Thymus (tissue), 11 donors: ENCODE data around the gene RAB7A. TPM values are rescaled to one million over a fixed set of nuclear protein-coding genes. Genes with fewer than 3 reads are reported as not detected.

Experiments
- DNase-seq, 9 donors: peaks; one replicate each; pipeline ENCODE4 v3.0.0-alpha.2; 2013; ENCODE audit warnings: low spot score in 9 of 9, low read depth in 6 of 9, missing footprints in 1 of 9
- H3K27ac ChIP-seq, 2 donors: one replicate each; pipeline ENCODE4 v1.5.1; 2013; ENCODE audit warnings: control low read depth in 1 of 2, low read depth in 1 of 2, low read length in 1 of 2, mild to moderate bottlenecking in 1 of 2, moderate library complexity in 1 of 2
- H3K27me3 ChIP-seq, 2 donors: one replicate each; pipeline ENCODE4 v1.5.1; 2013; ENCODE audit warnings: low read length in 1 of 2; ENCODE audit not compliant: control insufficient read depth in 2 of 2, insufficient read depth in 1 of 2
- H3K36me3 ChIP-seq, 2 donors: one replicate each; pipeline ENCODE4 v1.5.1; 2013; ENCODE audit warnings: low read length in 1 of 2, mild to moderate bottlenecking in 1 of 2, moderate library complexity in 1 of 2; ENCODE audit not compliant: control insufficient read depth in 2 of 2, insufficient read depth in 2 of 2
- H3K4me1 ChIP-seq, 2 donors: one replicate each; pipeline ENCODE4 v1.5.1; 2013; ENCODE audit warnings: low read length in 2 of 2; ENCODE audit not compliant: control insufficient read depth in 2 of 2, insufficient read depth in 2 of 2
- H3K4me3 ChIP-seq, 2 donors: one replicate each; pipeline ENCODE4 v1.5.1; 2013; ENCODE audit warnings: low read length in 2 of 2, control low read depth in 1 of 2, mild to moderate bottlenecking in 1 of 2
- H3K9me3 ChIP-seq, 2 donors: one replicate each; pipeline ENCODE4 v1.5.1; 2013; ENCODE audit warnings: low read length in 1 of 2, mild to moderate bottlenecking in 1 of 2; ENCODE audit not compliant: control insufficient read depth in 2 of 2, insufficient read depth in 1 of 2
- WGBS: extraction: QIAGEN DNeasy Blood & Tissue Kit; methylation state at CpG from one replicate; pipeline ENCODE4 v1.1.7; 2013; 5-methylcytosine and 5-hydroxymethylcytosine counted together
- polyA plus RNA-seq: library from polyadenylated mRNA; stranded (reverse); fragments of 200-250 nt; gene quantifications from one replicate; pipeline ENCODE4 v1.2.3, GENCODE V29; 2013
- total RNA-seq: library from RNA; stranded (reverse); fragments of 120-200 nt; gene quantifications from one replicate; pipeline ENCODE4 v1.2.4, GENCODE V29; 2013
- donor health status: healthy.

RAB7A gene
- total and polyA plus RNA-seq, 2 donors = 42.9 to 167 TPM

GRCh38 chr3:128801779-128802380 is 75.9 kb downstream of the RAB7A start:
- Histone ChIP-seq H3K4me1 (peaks cover 13 to 45% of the 10 kb centered on the region in 2 donors), H3K36me3 (peaks cover 33 to 51% of the 10 kb centered on the region in 2 donors), H3K27me3 (no peaks in the 10 kb centered on the region), H3K4me3 (no peak overlapping the region), H3K27ac (peak overlapping the region in 1 of 2 donors; percentile 7), H3K9me3 (no peaks in the 10 kb centered on the region)
- DNase-seq = no peak
- whole genome bisulfite sequencing = 84% methylated on average over 2 of the region's 2 CpGs

- H3K27ac ChIP-seq = peak overlapping the region; percentile 80 to 97
These were observed 77.3 kb downstream of the RAB7A start for GRCh38 chr3:128803307-128803706.

GRCh38 chr3:128804017-128804810 is 78.2 kb downstream of the RAB7A start:
- peaks cover 35 to 47% of the 10 kb centered on the region in 2 donors for H3K36me3 ChIP-seq
- no peaks in the 10 kb centered on the region for H3K27me3 ChIP-seq
- H3K9me3 ChIP-seq = no peaks in the 10 kb centered on the region
- H3K4me3 ChIP-seq = peak overlapping the region; percentile 35 to 42
- WGBS = 15% methylated on average over 5 of the region's 5 CpGs
- peak; percentile 60 to 94 (median 84) for DNase-seq
- H3K4me1 ChIP-seq = peaks cover 13 to 45% of the 10 kb centered on the region in 2 donors
- peak overlapping the region; percentile 87 to 97 for H3K27ac ChIP-seq

More at GRCh38 chr3:128803307-128803706, 77.3 kb downstream of the RAB7A start:
- Histone ChIP-seq H3K36me3 (peaks cover 31 to 47% of the 10 kb centered on the region in 2 donors), H3K4me1 (peaks cover 13 to 45% of the 10 kb centered on the region in 2 donors), H3K4me3 (peak overlapping the region in 1 of 2 donors; percentile 42), H3K27me3 (no peaks in the 10 kb centered on the region), H3K9me3 (no peaks in the 10 kb centered on the region)
- peak in 1 of 9 donors; percentile 43 for DNase-seq

- peak overlapping the region; percentile 35 to 42 for H3K4me3 ChIP-seq
- H3K4me1 ChIP-seq = peaks cover 13 to 42% of the 10 kb centered on the region in 2 donors
- WGBS = 82% methylated on average over 5 of the region's 5 CpGs
- peak overlapping the region; percentile 74 to 97 for H3K27ac ChIP-seq
- no peaks in the 10 kb centered on the region for H3K9me3 ChIP-seq
- no peak for DNase-seq
- peaks cover 32 to 46% of the 10 kb centered on the region in 2 donors for H3K36me3 ChIP-seq
- H3K27me3 ChIP-seq = no peaks in the 10 kb centered on the region
These were observed 78.8 kb downstream of the RAB7A start for GRCh38 chr3:128804811-128805155.

GRCh38 chr3:128805772-128806171 is 79.8 kb downstream of the RAB7A start:
- no peak for DNase-seq
- H3K27ac ChIP-seq = peak overlapping the region in 1 of 2 donors; percentile 2
- no peak overlapping the region for H3K4me3 ChIP-seq
- 94% methylated on average over 4 of the region's 4 CpGs for WGBS
- H3K27me3 ChIP-seq = no peaks in the 10 kb centered on the region
- no peaks in the 10 kb centered on the region for H3K9me3 ChIP-seq
- peaks cover 38 to 49% of the 10 kb centered on the region in 2 donors for H3K36me3 ChIP-seq
- H3K4me1 ChIP-seq = peaks cover 13 to 35% of the 10 kb centered on the region in 2 donors

GRCh38 chr3:128806588-128806987 is 80.6 kb downstream of the RAB7A start:
- peaks cover 43 to 54% of the 10 kb centered on the region in 2 donors for H3K36me3 ChIP-seq
- no peak overlapping the region for H3K4me3 ChIP-seq
- no peak for DNase-seq
- peak overlapping the region in 1 of 2 donors; percentile 21 for H3K27ac ChIP-seq
- no peaks in the 10 kb centered on the region for H3K27me3 ChIP-seq
- H3K9me3 ChIP-seq = no peaks in the 10 kb centered on the region
- WGBS = 88% methylated on average over 3 of the region's 3 CpGs
- H3K4me1 ChIP-seq = peaks cover 13 to 27% of the 10 kb centered on the region in 2 donors

- H3K27me3 ChIP-seq = no peaks in the 10 kb centered on the region
- H3K27ac ChIP-seq = no peak overlapping the region
- no peak for DNase-seq
- H3K4me3 ChIP-seq = no peak overlapping the region
- peaks cover 13 to 24% of the 10 kb centered on the region in 2 donors for H3K4me1 ChIP-seq
- peaks cover 44 to 58% of the 10 kb centered on the region in 2 donors for H3K36me3 ChIP-seq
- H3K9me3 ChIP-seq = no peaks in the 10 kb centered on the region
- 95% methylated on average over 9 of the region's 9 CpGs for WGBS
These were observed 81.3 kb downstream of the RAB7A start for GRCh38 chr3:128807186-128807830.

GRCh38 chr3:128808672-128809071 is 82.7 kb downstream of the RAB7A start:
- Histone ChIP-seq H3K27me3 (no peaks in the 10 kb centered on the region), H3K4me1 (peaks cover 13 to 21% of the 10 kb centered on the region in 2 donors), H3K4me3 (no peak overlapping the region), H3K9me3 (no peaks in the 10 kb centered on the region), H3K36me3 (peaks cover 57 to 71% of the 10 kb centered on the region in 2 donors), H3K27ac (no peak overlapping the region)
- 97% methylated on average over 3 of the region's 3 CpGs for WGBS
- DNase-seq = no peak

GRCh38 chr3:128813097-128813496 is 87.1 kb downstream of the RAB7A start:
- no peaks in the 10 kb centered on the region for H3K9me3 ChIP-seq
- 92% methylated on average over 8 of the region's 8 CpGs for whole genome bisulfite sequencing
- H3K36me3 ChIP-seq = peaks cover 36 to 75% of the 10 kb centered on the region in 2 donors
- DNase-seq = no peak
- peaks cover 11 to 27% of the 10 kb centered on the region in 2 donors for H3K4me1 ChIP-seq
- no peak overlapping the region for H3K27ac ChIP-seq
- H3K27me3 ChIP-seq = no peaks in the 10 kb centered on the region
- H3K4me3 ChIP-seq = no peak overlapping the region
